Measurements from ENCODE around the gene GLUD1.
"Not testable (repeated sequence)": the region's sequence is repeated elsewhere in the genome, so short reads cannot be mapped to it uniquely, and the experiment has no call there.

DNA sequence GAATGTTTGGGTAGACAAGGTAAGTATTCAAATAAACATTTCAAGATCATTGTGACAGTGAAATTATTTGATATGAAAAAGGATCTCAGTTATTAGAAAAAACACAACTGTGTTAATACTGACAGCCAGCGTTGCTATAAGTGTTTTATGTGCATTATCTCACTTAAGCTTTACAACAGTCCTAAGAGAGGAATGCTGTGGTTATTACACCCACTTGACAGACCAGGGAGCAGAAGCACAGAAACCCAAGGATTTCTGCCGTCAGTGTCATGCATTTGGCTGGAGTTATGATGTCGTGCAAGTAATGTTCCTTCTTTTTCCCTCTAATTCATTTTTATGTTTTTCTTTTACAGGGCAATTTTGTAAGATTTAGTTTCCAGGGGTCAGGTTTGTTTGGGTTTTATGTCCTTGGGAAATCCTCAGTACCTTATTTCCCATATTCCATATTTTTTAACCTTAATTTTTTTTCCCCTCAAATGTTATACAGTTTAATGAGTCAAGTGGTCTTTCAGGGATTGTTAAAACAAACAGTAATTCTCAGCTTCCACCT, 33.0 kb upstream of the GLUD1 start:
- TF ChIP-seq CTCF (conservative IDR thresholded peaks at IDR 0.05); EZH2 (IDR thresholded peaks at IDR 0.05; ENCODE audit: low read depth): not testable (repeated sequence)

Measured in PC-9 (cell line).